Aorta (tissue), 5 donors: ENCODE measurements around the gene TMEM205. TPM values are rescaled to one million over a fixed set of nuclear protein-coding genes. Genes with fewer than 3 reads are reported as not detected.
A peak's percentile ranks its signal among the peaks of the same experiment; 100 is the strongest.

Source experiments
- ATAC-seq: fragments of 200-7000 bp; cut with Tn5 transposase; one replicate; pipeline ENCODE4 v1.9.1; 2022; ENCODE audit warnings: moderate library complexity; ENCODE audit not compliant: low FRiP score
- DNase-seq, 2 donors: peaks; one replicate each; pipeline ENCODE4 v3.0.0-alpha.2; 2020
- H3K27ac ChIP-seq, 2 donors: one replicate each; pipeline ENCODE4 v1.5.1; 2013; ENCODE audit warnings: low read length in 2 of 2, mild to moderate bottlenecking in 2 of 2, moderate library complexity in 2 of 2, control low read depth in 1 of 2, inconsistent platforms in 1 of 2, low read depth in 1 of 2
- H3K27me3 ChIP-seq, 2 donors: one replicate each; pipeline ENCODE4 v1.6.1; 2013; ENCODE audit warnings: control low read depth in 1 of 2, low read length in 1 of 2, mild to moderate bottlenecking in 1 of 2, moderate library complexity in 1 of 2; ENCODE audit not compliant: insufficient read depth in 2 of 2, control insufficient read depth in 1 of 2
- H3K36me3 ChIP-seq, 2 donors: one replicate each; pipeline ENCODE4 v1.6.1; 2013; ENCODE audit warnings: control low read depth in 1 of 2, low read length in 1 of 2, mild to moderate bottlenecking in 1 of 2; ENCODE audit not compliant: insufficient read depth in 2 of 2, control insufficient read depth in 1 of 2
- H3K4me1 ChIP-seq, 2 donors: one replicate each; pipeline ENCODE4 v1.6.1; 2013; ENCODE audit warnings: low read length in 2 of 2, control low read depth in 1 of 2, mild to moderate bottlenecking in 1 of 2, moderate library complexity in 1 of 2; ENCODE audit not compliant: insufficient read depth in 2 of 2, control insufficient read depth in 1 of 2
- H3K4me3 ChIP-seq, 2 donors: one replicate each; pipeline ENCODE4 v1.5.1; 2013; ENCODE audit warnings: low read length in 2 of 2, control low read depth in 1 of 2, mild to moderate bottlenecking in 1 of 2
- H3K9me3 ChIP-seq: one replicate; pipeline ENCODE4 v1.6.1; 2013; ENCODE audit warnings: mild to moderate bottlenecking, low read length; ENCODE audit not compliant: control insufficient read depth
- WGBS, 2 donors: extraction: QIAGEN DNeasy Blood & Tissue Kit; methylation state at CpG; one replicate each; pipeline ENCODE4 v1.1.7; 2013; 5-methylcytosine and 5-hydroxymethylcytosine counted together
- intact Hi-C, 2 donors: fragments of 100-400 bp; cut with DNase I; formaldehyde crosslinking; loops; one replicate each; pipeline versions ENCODE4 v1.14.2 to v1.15.0; 2022
- long read RNA-seq, 2 donors: library from polyadenylated mRNA; unstranded; transcript quantifications; one replicate each; pipeline ENCODE4 v2.0.0, GENCODE V29; 2020 to 2021
- polyA plus RNA-seq, 2 donors: library from polyadenylated mRNA; stranded (reverse); fragments of 200-250 nt; gene quantifications; one replicate each; pipeline ENCODE4 v1.2.3, GENCODE V29; 2013
- total RNA-seq, 2 donors: library from RNA; stranded (reverse); fragmentation: NEBNext Ultra II Directional; extraction: Animal tissue kit (Norgen Biotek cat#: 25700); gene quantifications; one replicate each; pipeline ENCODE4 v1.2.1, GENCODE V29; 2021
- donor health status: healthy with polysubstance abuse.
- donor health status: Bipolar disorder and iron deficiency.
- donor health status: DM: no; HTN: no; CAD: no.
- donor health status: DM: no; HTN: no; CAD: no.
- donor health status: DM: yes; HTN: yes; CAD: no.

The TMEM205 gene
- 10 to 100 TPM; 36.2 to 50.7 TPM for total RNA-seq
- polyA plus RNA-seq, result 100 to 1,000 TPM in 1 of 2 donors, 10 to 100 TPM in 1; 25.5 to 119 TPM
- long read RNA-seq, donor 1, transcript TMEM205-216 (4 exons, 792 nt), result major isoform, 11 of 23 reads
- long read RNA-seq, donor 1, partial matches to known transcripts, result 0 of 23 reads
- long read RNA-seq, donor 1, other reads (novel, unspliced or antisense), result 1 of 23 reads
- long read RNA-seq, donor 2, transcript TMEM205-216 (4 exons, 792 nt), result major isoform, 7 of 18 reads
- long read RNA-seq, donor 2, partial matches to known transcripts, result 1 of 18 reads
- long read RNA-seq, donor 2, other reads (novel, unspliced or antisense), result 2 of 18 reads

DNA sequence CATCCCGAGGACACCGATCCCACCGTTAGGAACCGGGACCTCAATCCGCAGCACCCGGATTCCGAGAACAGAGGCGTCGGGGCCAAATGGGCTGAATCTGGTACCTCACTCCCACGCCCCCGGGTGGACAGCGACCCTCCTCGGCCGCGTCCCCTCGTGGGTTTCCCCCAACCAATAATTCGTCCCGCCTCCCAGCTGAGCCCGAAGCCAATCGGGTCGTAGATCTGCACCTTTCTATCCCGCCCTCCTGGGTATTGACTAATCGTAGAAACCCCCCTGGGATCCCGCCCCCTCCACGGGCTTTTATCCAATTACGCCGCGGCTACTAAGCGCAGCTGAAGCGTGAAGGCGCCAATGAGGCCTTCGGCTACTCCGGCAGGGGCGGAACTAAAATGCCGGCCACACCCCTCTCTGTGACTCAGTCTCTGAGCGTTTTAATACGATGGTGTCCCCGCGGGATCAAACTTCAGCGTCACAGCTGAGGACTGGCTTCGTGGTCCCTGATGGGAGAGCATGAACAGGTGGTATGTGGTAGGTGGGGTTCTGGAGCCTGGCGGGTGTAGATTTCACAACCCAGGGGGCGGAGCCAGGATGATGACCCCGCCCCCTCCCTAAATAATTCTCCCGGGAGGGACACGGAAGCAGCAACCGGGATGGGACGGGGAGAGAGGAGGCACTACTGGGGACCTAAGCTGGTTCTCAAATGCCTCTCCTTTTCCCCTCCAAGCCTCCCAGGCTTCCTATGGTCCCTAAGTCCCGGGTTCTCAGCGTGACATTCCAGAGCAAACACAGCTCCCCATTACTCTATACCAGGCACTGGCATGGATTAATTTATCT, at the start of gene TMEM205, which contains the start of gene CCDC159:
TMEM205 (minus strand) TSS at position 165 of the 837 bp plus-strand sequence. CDS start 649 bp downstream, outside the sequence.
CCDC159 (plus strand) TSS at position 416 of the 837 bp plus-strand sequence; CDS start at position 504, 88 bp downstream.
- peak; percentile 95 for ATAC-seq
- DNase-seq, result peak; percentile 99
- intact Hi-C loops, result no loop called here
- H3K9me3 ChIP-seq, result peaks cover 1% of the 10 kb centered on the region
- H3K4me1 ChIP-seq, result no peaks in the 10 kb centered on the region
- peak within 1 kb of the TSS; percentile 36 to 69 for H3K27ac ChIP-seq
- peak within 1 kb of the TSS; percentile 39 to 51 for H3K4me3 ChIP-seq
- WGBS, 2 donors, result 0% methylated on average over 50 of the region's 50 CpGs
- no peaks in the 10 kb centered on the region for H3K36me3 ChIP-seq
- no peaks in the 10 kb centered on the region for H3K27me3 ChIP-seq

DNA sequence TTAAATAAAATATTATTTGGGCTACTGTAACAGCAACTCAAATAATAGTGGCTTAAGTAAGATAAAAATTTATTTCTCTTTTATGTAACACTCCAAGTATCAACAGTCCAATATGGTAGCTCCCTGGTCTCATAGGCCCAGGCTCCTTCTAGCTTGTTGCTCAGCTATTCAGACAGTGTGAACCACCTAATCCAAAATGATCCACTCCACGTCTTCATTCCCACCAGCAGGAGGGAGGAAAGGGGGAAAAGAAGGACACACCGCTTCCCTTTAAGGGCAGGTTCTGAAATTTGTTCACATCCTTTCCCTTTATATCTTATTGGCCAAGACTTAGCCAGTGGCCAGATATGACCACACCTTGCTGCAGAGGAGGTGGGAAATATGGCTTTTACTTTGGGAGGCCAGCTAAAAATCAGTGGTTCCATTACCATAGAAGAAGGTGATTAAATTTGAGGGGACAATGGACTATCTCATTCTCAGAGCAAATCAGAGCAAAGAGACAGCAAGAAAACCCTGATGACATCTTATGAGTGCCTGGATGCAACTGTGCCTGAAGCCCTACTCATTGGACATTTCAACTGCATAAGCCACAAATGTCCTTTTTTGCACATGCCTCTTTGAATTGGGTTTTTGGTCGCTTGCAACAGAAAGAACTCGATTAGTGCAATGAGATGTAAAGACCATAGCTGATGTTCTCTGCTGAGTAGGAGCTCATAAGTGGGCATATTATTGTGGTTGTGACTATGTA, 45.0 kb upstream of the TMEM205 start:
- DNase-seq (no peak), ATAC-seq (no peak)
- intact Hi-C loops, result no loop called here
- H3K27me3 ChIP-seq, result no peaks in the 10 kb centered on the region
- H3K4me3 ChIP-seq, result no peak overlapping the region
- H3K27ac ChIP-seq, result no peak overlapping the region
- H3K36me3 ChIP-seq, result no peaks in the 10 kb centered on the region
- peaks cover 2% of the 10 kb centered on the region for H3K9me3 ChIP-seq
- H3K4me1 ChIP-seq, result no peaks in the 10 kb centered on the region
- WGBS, 2 donors, result 77 to 83% methylated on average over 4 of the region's 4 CpGs

DNA sequence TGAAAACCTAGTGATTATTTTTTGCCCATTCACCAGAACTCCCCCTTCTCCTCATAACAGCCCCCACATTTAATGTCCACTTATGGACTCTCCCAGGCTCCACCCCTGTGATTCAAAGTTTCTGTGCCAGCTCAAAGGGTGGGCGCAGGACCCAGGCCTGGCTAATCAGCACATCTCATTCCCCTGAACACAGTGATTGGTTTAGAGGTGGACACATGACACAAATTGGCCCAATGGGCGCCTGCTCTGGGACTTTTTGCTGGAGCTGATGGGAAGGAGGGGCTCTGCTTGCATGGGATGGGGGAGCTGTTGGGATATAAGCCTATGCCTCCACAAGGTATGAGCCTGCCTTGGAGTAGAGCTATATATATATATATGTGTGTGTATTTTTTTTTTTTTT, 44.3 kb upstream of the TMEM205 start:
- H3K27ac ChIP-seq, result no peak overlapping the region
- ATAC-seq, result no peak

DNA sequence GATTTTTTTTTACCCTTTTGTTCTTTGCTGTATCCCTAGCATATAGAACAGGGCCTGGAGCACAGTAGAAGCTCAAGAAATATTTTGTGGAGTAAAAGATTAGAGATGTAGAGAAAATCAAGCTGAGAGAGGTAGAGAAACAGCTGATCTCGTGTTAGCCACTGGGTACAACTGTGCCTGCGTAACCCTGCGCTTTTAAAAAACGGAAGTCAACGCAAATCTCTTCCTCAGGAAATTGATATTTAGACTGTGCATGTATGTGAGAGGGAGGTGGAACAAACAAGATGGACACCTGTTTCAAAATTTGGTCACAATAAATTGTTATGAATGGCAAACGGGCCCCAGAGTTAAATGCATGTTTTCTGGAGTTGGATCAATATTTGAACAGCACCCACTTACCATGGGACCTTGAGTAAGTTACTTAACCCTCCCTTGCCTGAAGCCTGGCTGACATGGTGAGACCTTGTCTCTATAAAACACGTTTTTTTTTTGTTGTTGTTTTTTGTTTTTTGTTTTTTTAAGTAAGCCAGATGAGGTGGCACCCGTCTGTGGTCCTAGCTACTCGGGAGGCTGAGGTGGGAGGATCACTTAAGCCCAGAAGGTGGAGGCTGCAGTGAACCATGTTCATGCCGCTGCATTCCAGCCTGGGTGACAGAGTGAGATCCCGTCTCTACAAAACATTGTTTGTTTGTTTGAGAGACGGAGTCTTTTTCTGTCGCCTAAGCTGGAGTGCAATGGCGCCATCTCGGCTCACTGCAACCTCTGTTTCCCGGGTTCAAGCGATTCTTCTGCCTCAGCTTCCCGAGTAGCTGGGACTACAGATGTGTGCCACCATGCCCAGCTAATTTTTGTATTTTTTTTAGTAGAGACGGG, 41.3 kb upstream of the TMEM205 start:
- Histone ChIP-seq H3K4me3 (no peak overlapping the region), H3K27ac (no peak overlapping the region), H3K9me3 (peaks cover 2% of the 10 kb centered on the region), H3K4me1 (no peaks in the 10 kb centered on the region), H3K27me3 (no peaks in the 10 kb centered on the region), H3K36me3 (no peaks in the 10 kb centered on the region)
- WGBS, 2 donors, result 72 to 75% methylated on average over 19 of the region's 19 CpGs
- ATAC-seq, result no peak
- intact Hi-C loops, result no loop called here
- DNase-seq, result no peak

More for the DNA sequence above, 44.3 kb upstream of the TMEM205 start:
- intact Hi-C loops, result no loop called here
- Histone ChIP-seq H3K27me3 (no peaks in the 10 kb centered on the region), H3K4me1 (no peaks in the 10 kb centered on the region), H3K36me3 (no peaks in the 10 kb centered on the region), H3K9me3 (peaks cover 2% of the 10 kb centered on the region), H3K4me3 (no peak overlapping the region)
- DNase-seq, result no peak
- WGBS, 2 donors, result 92 to 100% methylated on average over 2 of the region's 2 CpGs

DNA sequence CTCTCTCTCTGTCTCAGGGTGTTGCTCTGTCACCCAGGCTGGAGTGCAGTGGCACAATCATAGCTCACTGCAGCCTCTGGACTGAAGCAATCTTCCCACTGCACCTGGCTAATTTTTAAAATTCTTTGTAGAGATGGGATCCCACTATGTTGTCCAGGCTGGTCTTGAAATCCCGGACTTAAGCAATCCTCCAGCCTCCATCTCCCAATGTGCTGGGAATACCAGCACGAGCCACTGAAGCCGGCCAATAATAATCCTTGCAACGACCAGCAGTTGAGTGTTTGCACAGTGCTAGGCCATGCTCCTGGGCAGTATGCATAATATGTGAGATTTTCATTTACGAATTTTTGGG, 38.7 kb upstream of the TMEM205 start:
- ATAC-seq (no peak), DNase-seq (no peak)
- Histone ChIP-seq H3K4me1 (no peaks in the 10 kb centered on the region), H3K4me3 (no peak overlapping the region), H3K9me3 (no peaks in the 10 kb centered on the region), H3K27ac (no peak overlapping the region), H3K27me3 (no peaks in the 10 kb centered on the region), H3K36me3 (no peaks in the 10 kb centered on the region)
- 88 to 93% methylated on average over 5 of the region's 5 CpGs for WGBS, 2 donors
- intact Hi-C loops, result loop anchor here (5.0 kb wide), 4 partner anchors 33 to 53 kb away; partner anchors contain the start of genes ODAD3 (in 1 of the 2), PRKCSH (in 1 of the 2) and RGL3 (in 1 of the 2)

DNA sequence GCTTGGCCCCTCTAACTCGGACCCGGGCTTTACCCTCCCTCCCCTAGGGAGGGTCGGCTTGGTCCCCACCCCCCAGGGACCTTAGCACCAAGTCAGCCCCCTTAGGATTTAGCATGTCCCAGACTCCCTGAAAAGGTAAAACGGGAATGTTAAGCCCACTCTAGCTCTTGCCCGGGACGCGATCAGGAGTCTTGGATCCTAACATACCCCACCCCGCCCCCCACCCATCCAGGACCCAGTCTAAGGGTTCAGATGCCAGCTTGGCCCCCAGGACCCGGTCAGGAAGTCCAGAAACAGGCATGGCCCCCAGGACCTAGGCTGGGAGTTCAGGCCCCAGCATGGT, 37.6 kb upstream of the TMEM205 start:
- ATAC-seq, result no peak
- Histone ChIP-seq H3K27ac (no peak overlapping the region), H3K36me3 (no peaks in the 10 kb centered on the region), H3K4me1 (no peaks in the 10 kb centered on the region), H3K27me3 (no peaks in the 10 kb centered on the region), H3K9me3 (no peaks in the 10 kb centered on the region), H3K4me3 (no peak overlapping the region)
- no peak for DNase-seq
- WGBS, 2 donors, result 2 to 3% methylated on average over 9 of the region's 9 CpGs
- intact Hi-C loops, result loop anchor here (5.0 kb wide), 4 partner anchors 34 to 54 kb away; partner anchors contain the start of genes ODAD3 (in 1 of the 2), PRKCSH (in 1 of the 2) and RGL3 (in 1 of the 2)

DNA sequence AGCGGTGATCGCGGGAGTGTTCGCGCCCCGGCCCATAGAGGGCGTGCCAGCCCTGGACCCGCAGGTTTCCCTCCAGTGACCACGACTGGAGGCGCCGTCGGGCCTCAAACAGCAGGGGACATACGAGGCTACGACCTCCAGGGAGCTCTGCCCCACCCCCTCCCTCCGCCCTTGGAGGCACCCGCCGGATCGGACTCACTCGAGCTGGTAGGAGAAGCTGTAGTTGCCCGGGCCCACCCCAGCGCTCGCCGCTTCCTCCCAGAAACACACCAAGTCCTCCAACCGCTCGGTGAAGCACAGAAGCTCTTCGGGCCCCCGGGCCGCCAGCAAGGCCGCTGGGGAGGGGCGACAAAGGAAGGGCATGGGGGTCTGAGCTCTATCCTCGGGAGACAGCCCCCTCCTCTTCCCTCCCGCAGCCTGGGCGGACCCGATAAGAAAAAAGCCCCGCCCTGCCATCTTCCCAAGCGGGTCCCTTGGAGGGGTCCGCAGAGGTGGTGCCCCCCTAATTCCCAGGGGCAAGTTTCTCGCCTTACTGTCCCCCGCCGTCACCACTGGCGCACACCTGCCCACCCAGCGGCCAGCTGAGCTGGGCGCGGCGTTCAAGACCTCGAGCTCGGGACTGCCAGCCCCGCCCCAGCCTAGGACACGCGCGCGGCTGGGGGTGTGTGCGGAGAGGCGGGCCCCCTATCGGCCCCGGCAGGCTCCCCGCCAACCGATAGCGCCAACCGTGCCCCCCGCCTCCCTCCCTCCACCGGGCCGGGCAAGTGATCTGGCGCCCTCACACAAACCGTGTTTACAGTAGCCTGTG, 37.0 kb upstream of the TMEM205 start:
- Histone ChIP-seq H3K27ac (no peak overlapping the region), H3K4me1 (no peaks in the 10 kb centered on the region), H3K4me3 (no peak overlapping the region), H3K36me3 (no peaks in the 10 kb centered on the region), H3K9me3 (no peaks in the 10 kb centered on the region), H3K27me3 (no peaks in the 10 kb centered on the region)
- no peak for ATAC-seq
- DNase-seq, result peak; percentile 79 to 86
- 1% methylated on average over 51 to 65 of the region's 65 CpGs for WGBS, 2 donors
- intact Hi-C loops, result loop anchor here (5.0 kb wide), 4 partner anchors 34 to 54 kb away; partner anchors contain the start of genes ODAD3 (in 1 of the 2), PRKCSH (in 1 of the 2) and RGL3 (in 1 of the 2)
